Neural progenitor cell (in vitro differentiated cells): Measurements from ENCODE around the gene ZNF219. TPM values are rescaled to one million over a fixed set of nuclear protein-coding genes. Genes with fewer than 3 reads are reported as not detected.

Source experiments
- DNase-seq: peaks from one replicate; pipeline ENCODE4 v3.0.0-alpha.2; 2016; ENCODE audit warnings: low spot score
- H2AFZ ChIP-seq: fragments of 200-600 bp; sonication (generic); replicated peaks from 2 replicates; pipeline ENCODE4 v1.6.1; 2016; ENCODE audit warnings: antibody characterized with exemption
- H3F3A ChIP-seq: fragments of 200-600 bp; sonication (generic); 2 replicates; pipeline ENCODE4 v1.6.1; 2016; ENCODE audit warnings: antibody characterized with exemption, low read depth
- H3K27ac ChIP-seq: fragments of 200-600 bp; sonication (generic); 2 replicates; pipeline ENCODE4 v1.5.1; 2016; ENCODE audit warnings: mild to moderate bottlenecking
- H3K27me3 ChIP-seq: fragments of 200-600 bp; sonication (generic); 2 replicates; pipeline ENCODE4 v1.6.1; 2016; ENCODE audit warnings: mild to moderate bottlenecking, moderate library complexity
- H3K36me3 ChIP-seq: fragments of 200-600 bp; sonication (generic); 2 replicates; pipeline ENCODE4 v1.5.1; 2016
- H3K4me1 ChIP-seq: fragments of 200-600 bp; sonication (generic); 2 replicates; pipeline ENCODE4 v1.6.1; 2016; ENCODE audit warnings: mixed run types
- H3K4me2 ChIP-seq: fragments of 200-600 bp; sonication (generic); 2 replicates; pipeline ENCODE4 v1.6.1; 2016
- H3K4me3 ChIP-seq: fragments of 200-600 bp; sonication (generic); 2 replicates; pipeline ENCODE4 v1.5.1; 2016
- H3K79me2 ChIP-seq: fragments of 200-600 bp; sonication (generic); 2 replicates; pipeline ENCODE4 v1.6.1; 2016; ENCODE audit warnings: low read depth
- H3K9ac ChIP-seq: fragments of 200-600 bp; sonication (generic); 2 replicates; pipeline ENCODE4 v1.6.1; 2016
- H3K9me3 ChIP-seq: fragments of 200-600 bp; sonication (generic); 2 replicates; pipeline ENCODE4 v1.5.1; 2016; ENCODE audit warnings: low read depth
- H4K20me1 ChIP-seq: fragments of 200-600 bp; sonication (generic); 2 replicates; pipeline ENCODE4 v1.6.1; 2016; ENCODE audit warnings: low read depth
- H3K27ac Mint-ChIP-seq: 3 replicates; pipeline ENCODE4 v1.8.0; 2021; ENCODE audit warnings: mixed read lengths
- H3K27me3 Mint-ChIP-seq: 2 replicates; pipeline ENCODE4 v1.8.0; 2022; ENCODE audit warnings: low read depth, mild to moderate bottlenecking, inconsistent platforms, moderate library complexity, mixed read lengths; ENCODE audit not compliant: insufficient read depth
- H3K36me3 Mint-ChIP-seq: 3 replicates; pipeline ENCODE4 v1.8.0; 2021; ENCODE audit warnings: mixed read lengths
- H3K4me1 Mint-ChIP-seq: 3 replicates; pipeline ENCODE4 v1.8.0; 2021; ENCODE audit warnings: mixed read lengths
- H3K4me3 Mint-ChIP-seq: 3 replicates; pipeline ENCODE4 v1.8.0; 2021; ENCODE audit warnings: mild to moderate bottlenecking, moderate library complexity, mixed read lengths
- H3K9me3 Mint-ChIP-seq: 3 replicates; pipeline ENCODE4 v1.8.0; 2020; ENCODE audit warnings: mixed read lengths
- CTCF ChIP-seq: fragments of 200-600 bp; sonication (generic); IDR thresholded peaks from 2 replicates; pipeline ENCODE4 v1.5.1; 2017; ENCODE audit warnings: antibody characterized with exemption, mild to moderate bottlenecking
- EZH2 ChIP-seq: fragments of 200-600 bp; sonication (generic); IDR thresholded peaks from 2 replicates; pipeline ENCODE4 v1.6.1; 2017; ENCODE audit warnings: antibody characterized with exemption, mild to moderate bottlenecking, moderate library complexity
- EZH2phosphoT487 ChIP-seq: fragments of 200-600 bp; sonication (generic); IDR thresholded peaks from 2 replicates; pipeline ENCODE4 v1.6.1; 2017; ENCODE audit warnings: antibody characterized with exemption
- total RNA-seq: library from RNA; depleted of rRNA; stranded (reverse); fragments of >200 nt; gene quantifications from 2 replicates; pipeline ENCODE4 v1.2.3, GENCODE V29; 2015; ENCODE audit warnings: low replicate concordance

Gene ZNF219
- total RNA-seq, 1 donor from 2014 or later, result 46.2 TPM

GRCh38 chr14:21078726-21079125 is 19.7 kb downstream of the ZNF219 start:
- no peak overlapping the region for H3K4me3 Mint-ChIP-seq
- no peak for DNase-seq
- no peaks in the 10 kb centered on the region for H4K20me1 ChIP-seq

GRCh38 chr14:21078287-21078686 is 20.2 kb downstream of the ZNF219 start:
- no peaks in the 10 kb centered on the region for H3K4me1 ChIP-seq
- no peak overlapping the region for H3K9ac ChIP-seq
- H2AFZ ChIP-seq, result no peak overlapping the region
- no peak for TF ChIP-seq EZH2
- TF ChIP-seq EZH2phosphoT487, result no peak
- TF ChIP-seq CTCF, result no peak
- no peak overlapping the region for H3K27ac ChIP-seq
- H3K9me3 Mint-ChIP-seq, result no peaks in the 10 kb centered on the region
- no peak overlapping the region for H3K4me3 Mint-ChIP-seq
- no peak for DNase-seq
- peaks cover 2% of the 10 kb centered on the region for H3K4me1 Mint-ChIP-seq
- no peak overlapping the region for H3K27ac Mint-ChIP-seq
- peaks cover 55% of the 10 kb centered on the region for H3K36me3 Mint-ChIP-seq
- no peak overlapping the region for H3K4me2 ChIP-seq
- H3K4me3 ChIP-seq, result no peak overlapping the region
- no peaks in the 10 kb centered on the region for H4K20me1 ChIP-seq
- no peaks in the 10 kb centered on the region for H3F3A ChIP-seq
- no peaks in the 10 kb centered on the region for H3K27me3 ChIP-seq
- H3K36me3 ChIP-seq, result peaks cover 2% of the 10 kb centered on the region
- no peaks in the 10 kb centered on the region for H3K9me3 ChIP-seq
- no peaks in the 10 kb centered on the region for H3K79me2 ChIP-seq
- H3K27me3 Mint-ChIP-seq, result peaks cover 2% of the 10 kb centered on the region

More at GRCh38 chr14:21078726-21079125, 19.7 kb downstream of the ZNF219 start:
- H3K4me3 ChIP-seq, result no peak overlapping the region
- H3F3A ChIP-seq, result no peaks in the 10 kb centered on the region
- no peaks in the 10 kb centered on the region for H3K4me1 ChIP-seq
- Mint-ChIP-seq H3K27me3 (peaks cover 2% of the 10 kb centered on the region), H3K9me3 (no peaks in the 10 kb centered on the region), H3K27ac (no peak overlapping the region), H3K36me3 (peaks cover 52% of the 10 kb centered on the region), H3K4me1 (no peaks in the 10 kb centered on the region)
- H3K27ac ChIP-seq, result no peak overlapping the region
- H3K36me3 ChIP-seq, result peaks cover 2% of the 10 kb centered on the region
- no peak overlapping the region for H3K4me2 ChIP-seq
- no peaks in the 10 kb centered on the region for H3K79me2 ChIP-seq
- no peak overlapping the region for H2AFZ ChIP-seq
- no peaks in the 10 kb centered on the region for H3K27me3 ChIP-seq
- no peaks in the 10 kb centered on the region for H3K9me3 ChIP-seq
- no peak for TF ChIP-seq CTCF
- no peak for TF ChIP-seq EZH2
- no peak for TF ChIP-seq EZH2phosphoT487
- H3K9ac ChIP-seq, result no peak overlapping the region

DNA sequence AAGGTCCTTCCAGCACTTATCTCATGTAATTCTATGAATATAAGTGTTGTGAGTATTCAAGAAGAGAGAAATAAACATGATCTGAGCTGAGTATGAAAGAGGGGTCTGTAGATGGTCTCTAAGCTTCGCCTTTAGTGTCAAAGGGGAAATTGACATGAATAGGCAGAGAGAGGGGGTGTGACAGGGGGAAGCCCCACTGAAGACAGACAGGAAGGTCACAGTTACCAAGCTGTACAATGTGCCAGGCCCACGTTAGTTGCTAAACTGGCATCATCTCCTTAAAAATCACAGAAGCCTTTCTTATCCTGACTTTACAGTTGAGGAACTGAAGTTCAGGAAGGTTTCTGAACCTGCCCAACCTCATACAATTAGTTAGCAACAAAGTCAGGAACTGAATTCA is 20.8 kb downstream of the ZNF219 start:
- H3K4me1 Mint-ChIP-seq, result peaks cover 5% of the 10 kb centered on the region
- H3K27me3 ChIP-seq, result no peaks in the 10 kb centered on the region
- H3K36me3 Mint-ChIP-seq, result peaks cover 53% of the 10 kb centered on the region
- peaks cover 2% of the 10 kb centered on the region for H3K27me3 Mint-ChIP-seq
- H3K4me3 Mint-ChIP-seq, result peak overlapping the region; percentile 42
- no peak overlapping the region for H3K27ac ChIP-seq
- TF ChIP-seq EZH2 (no peak), CTCF (no peak), EZH2phosphoT487 (no peak)
- no peaks in the 10 kb centered on the region for H3K9me3 Mint-ChIP-seq
- peaks cover 6% of the 10 kb centered on the region for H3K79me2 ChIP-seq
- H3K4me3 ChIP-seq, result no peak overlapping the region
- peak overlapping the region; percentile 8 for H3K27ac Mint-ChIP-seq
- H2AFZ ChIP-seq, result no peak overlapping the region
- H3K36me3 ChIP-seq, result no peaks in the 10 kb centered on the region
- H4K20me1 ChIP-seq, result peaks cover 3% of the 10 kb centered on the region
- no peak overlapping the region for H3K9ac ChIP-seq
- H3K4me1 ChIP-seq, result no peaks in the 10 kb centered on the region
- H3K4me2 ChIP-seq, result no peak overlapping the region
- H3K9me3 ChIP-seq, result no peaks in the 10 kb centered on the region
- no peaks in the 10 kb centered on the region for H3F3A ChIP-seq
- DNase-seq, result no peak
